Measurements from ENCODE around the gene G6PD. TPM values are rescaled to one million over a fixed set of nuclear protein-coding genes. Genes with fewer than 3 reads are reported as not detected.
"Not testable (repeated sequence)": the region's sequence is repeated elsewhere in the genome, so short reads cannot be mapped to it uniquely, and the experiment has no call there.

Gene G6PD
- total and polyA plus RNA-seq, 2 of the 8 experiments (the other 6 are each of a cell fraction or from before 2014, with no cell fraction given) = 47.3 to 55.1 TPM

DNA sequence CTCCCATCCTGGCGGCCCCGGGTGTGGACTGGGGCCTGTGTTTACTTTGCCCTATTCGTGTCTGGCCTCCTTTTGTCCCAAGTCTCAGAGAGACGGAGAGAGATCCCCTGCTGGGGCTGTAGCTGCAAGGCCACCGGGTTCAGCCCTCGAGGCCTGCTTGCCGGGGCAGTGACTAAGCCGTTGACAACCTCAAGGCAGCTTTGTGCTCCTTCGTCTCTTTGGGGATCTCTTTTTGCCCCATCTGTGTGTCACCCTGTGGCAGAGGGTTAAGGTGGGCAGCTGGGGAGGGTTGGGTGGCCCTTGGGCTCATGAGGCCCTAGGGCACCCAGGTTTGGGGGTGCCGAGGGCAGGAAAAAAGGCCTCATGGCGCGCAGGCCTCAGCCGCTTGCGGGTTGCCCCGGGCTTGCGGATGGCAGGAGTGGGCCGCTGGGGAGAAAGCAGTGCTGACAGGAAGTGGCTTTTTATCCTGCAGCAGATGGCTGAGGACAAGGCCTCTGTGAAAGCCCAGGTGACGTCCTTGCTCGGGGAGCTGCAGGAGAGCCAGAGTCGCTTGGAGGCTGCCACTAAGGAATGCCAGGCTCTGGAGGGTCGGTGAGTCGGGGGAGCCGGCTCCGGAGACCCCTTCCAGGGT, 11.5 kb upstream of the G6PD start:
- H3K23ac ChIP-seq (ENCODE audit: insufficient read length); H2BK5ac ChIP-seq (ENCODE audit: low read depth, low read length); H3K79me2 ChIP-seq (ENCODE audit: control insufficient read depth in 1 of 2, insufficient read depth in 2 of 2, low read length in 2 of 2); H2AFZ ChIP-seq (ENCODE audit: low read length); H3K56ac ChIP-seq (replicated peaks; ENCODE audit: insufficient read length, low read depth, low read length); H3K18ac ChIP-seq (ENCODE audit: extremely low read depth, low read length); FAIRE-seq; H4K5ac ChIP-seq (ENCODE audit: insufficient read length, low read depth, low read length); H4K91ac ChIP-seq (replicated peaks; ENCODE audit: insufficient read length, low read length); H3K4ac ChIP-seq (replicated peaks; ENCODE audit: insufficient read length, low read depth, low read length); H4K20me1 ChIP-seq (replicated peaks in 1 of 2; ENCODE audit: control insufficient read depth in 1 of 2, insufficient read depth in 2 of 2, low read length in 2 of 2); H3K36me3 ChIP-seq (ENCODE audit: control insufficient read depth in 2 of 4, insufficient read depth in 4 of 4, low read length in 3 of 4); H3K4me1 ChIP-seq (replicated peaks in 1 of 4; ENCODE audit: control insufficient read depth in 3 of 4, insufficient read depth in 4 of 4, low read length in 3 of 4); H3K27ac ChIP-seq (ENCODE audit: low read depth, low read length); H2BK15ac ChIP-seq (ENCODE audit: low read length); H2BK120ac ChIP-seq (replicated peaks; ENCODE audit: low read depth, low read length); H3K4me3 ChIP-seq (ENCODE audit: extremely low read depth in 1 of 4, insufficient read depth in 2 of 4, low read depth in 3 of 4, low read length in 4 of 4); H3K23me2 ChIP-seq (ENCODE audit: low read depth, low read length); POLR2A ChIA-PET (ENCODE audit: partially characterized antibody); H2AK5ac ChIP-seq (ENCODE audit: low read depth, low read length); H2BK20ac ChIP-seq (ENCODE audit: low read length); CTCF ChIA-PET (ENCODE audit: partially characterized antibody); H3K14ac ChIP-seq (ENCODE audit: insufficient read length); DNase-seq (ENCODE audit: low read depth in 1 of 2, low spot score in 2 of 2); H4K8ac ChIP-seq (ENCODE audit: extremely low read depth, insufficient read depth, low read length); H3K79me1 ChIP-seq (ENCODE audit: low read depth, low read length); H3K4me2 ChIP-seq (ENCODE audit: insufficient read depth in 1 of 2, low read depth in 2 of 2, low read length in 2 of 2); H3K9me3 ChIP-seq (ENCODE audit: insufficient read depth in 2 of 2, low read depth in 1 of 2, low read length in 1 of 2); H3K9ac ChIP-seq (replicated peaks in 1 of 4; ENCODE audit: extremely low read depth in 1 of 4, low read depth in 3 of 4, low read length in 3 of 4); H2BK12ac ChIP-seq (ENCODE audit: low read depth, low read length); H3K27me3 ChIP-seq (replicated peaks in 1 of 4; ENCODE audit: control insufficient read depth in 3 of 4, extremely low read depth in 1 of 4, insufficient read depth in 3 of 4, low read length in 3 of 4): not testable (repeated sequence)
- 88% methylated on average over 4 of the region's 24 CpGs; no CpG with 5 or more reads in 1 of the 2 experiments for whole genome bisulfite sequencing, 2 experiments (ENCODE audit: extremely low coverage in 1 of 2, insufficient coverage in 1 of 2, insufficient read length in 1 of 2, insufficient replicate concordance in 2 of 2, low coverage in 1 of 2, low lambda C conversion rate in 2 of 2, missing lambda C conversion rate in 1 of 2)

All from H1 (cell line).